HepG2 (cell line): Measurements from ENCODE around the gene FKBP1B.

Experiments
- ASH2L ChIP-seq: fragments of 300-600, 200-600 bp; sonication (generic); IDR thresholded peaks from 2 replicates; pipeline ENCODE4 v1.7.0; 2017; ENCODE audit warnings: low read depth, mild to moderate bottlenecking, moderate library complexity, mixed read lengths, low read length; ENCODE audit not compliant: insufficient read length
- FOXP1 ChIP-seq, 2 experiments: fragments of 450-650 bp in 1 of 2; IDR thresholded peaks; 2 replicates each; pipeline ENCODE4 v1.6.1; 2017 to 2018; ENCODE audit warnings: antibody characterized with exemption in 1 of 2
- HBP1 ChIP-seq: IDR thresholded peaks from 2 replicates; pipeline ENCODE4 v1.6.1; 2016; ENCODE audit warnings: low read depth, control low read depth
- JUN ChIP-seq: sonication (generic); formaldehyde crosslinking; IDR thresholded peaks from 2 replicates; pipeline ENCODE4 v1.4.0; 2020; ENCODE audit warnings: mild to moderate bottlenecking, missing genetic modification reagents
- KMT2B ChIP-seq: IDR thresholded peaks from 2 replicates; pipeline ENCODE4 v1.6.1; 2016; ENCODE audit warnings: missing genetic modification reagents, missing compliant biosample characterization
- MXI1 ChIP-seq: IDR thresholded peaks from 3 replicates; pipeline ENCODE4 v1.6.1; 2012; ENCODE audit warnings: low read depth, low read length, inconsistent platforms, borderline replicate concordance
- RAD21 ChIP-seq: fragments of 450-650 bp; formaldehyde crosslinking; IDR thresholded peaks from 2 replicates; pipeline ENCODE4 v1.5.0; 2020; ENCODE audit warnings: mild to moderate bottlenecking
- SOX13 ChIP-seq, 3 experiments: fragments of 450-650 bp in 1 of 3; sonication (generic) in 1 of 3; formaldehyde crosslinking in 1 of 3; IDR thresholded peaks in 2 of 3; conservative IDR thresholded peaks in 1 of 3; 2 replicates each; pipeline versions ENCODE4 v1.5.0 to v1.6.1; 2016 to 2020; ENCODE audit warnings: antibody characterized with exemption in 1 of 3, mild to moderate bottlenecking in 1 of 3, missing compliant biosample characterization in 1 of 3, missing genetic modification reagents in 1 of 3, moderate library complexity in 1 of 3
- ZFP1 ChIP-seq: IDR thresholded peaks from 2 replicates; pipeline ENCODE4 v1.6.1; 2016
- ZHX2 ChIP-seq, 2 experiments: sonication (generic) in 1 of 2; formaldehyde crosslinking in 1 of 2; IDR thresholded peaks; 2 replicates each; pipeline versions ENCODE4 v1.6.1 to v1.9.0; 2014 to 2022; ENCODE audit warnings: antibody characterized with exemption in 1 of 2, borderline replicate concordance in 1 of 2, inconsistent platforms in 1 of 2, low read depth in 1 of 2, missing genetic modification reagents in 1 of 2
- ZNF577 ChIP-seq: sonication (generic); formaldehyde crosslinking; IDR thresholded peaks from 2 replicates; pipeline ENCODE4 v1.4.0; 2020; ENCODE audit warnings: mild to moderate bottlenecking, low read depth, missing genetic modification reagents, borderline replicate concordance
- TF ChIP-seq, protein P1 (sequence below): sonication (generic); formaldehyde crosslinking; IDR thresholded peaks from 2 replicates; pipeline ENCODE4 v1.8.1; 2023; ENCODE audit warnings: missing genetic modification reagents, mild to moderate bottlenecking, borderline replicate concordance

DNA sequence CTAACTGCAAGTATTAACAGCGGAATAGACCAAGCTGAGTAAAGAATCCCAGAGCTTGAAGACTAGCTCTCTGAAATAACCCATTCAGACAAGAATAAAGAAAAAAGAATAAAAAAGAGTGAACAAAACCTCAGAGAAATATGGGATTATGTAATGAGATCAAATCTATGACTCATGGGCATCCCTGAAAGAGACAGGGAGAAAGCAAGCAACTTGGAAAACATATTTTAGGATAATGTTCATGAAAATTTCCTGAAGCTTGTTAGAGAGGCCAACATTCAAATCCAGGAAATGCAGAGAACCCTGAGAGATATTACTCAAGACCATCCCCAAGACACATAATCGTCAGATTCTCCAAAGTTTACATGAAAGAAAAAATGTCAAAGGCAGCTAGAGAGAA is 56.3 kb downstream of the FKBP1B start:
- TF ChIP-seq SOX13 (IDR thresholded peaks at IDR 0.05): no peak
- no peak for TF ChIP-seq SOX13 (CRISPR knock-in tag; conservative IDR thresholded peaks at IDR 0.05 in 1 of 2, IDR thresholded peaks at IDR 0.05 in 1 of 2)
- TF ChIP-seq JUN (CRISPR knock-in tag): no peak
- TF ChIP-seq ZNF577 (CRISPR knock-in tag): no peak
- TF ChIP-seq, protein P1, sequence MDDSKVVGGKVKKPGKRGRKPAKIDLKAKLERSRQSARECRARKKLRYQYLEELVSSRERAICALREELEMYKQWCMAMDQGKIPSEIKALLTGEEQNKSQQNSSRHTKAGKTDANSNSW (CRISPR knock-in tag): no peak
- no peak for TF ChIP-seq RAD21 (CRISPR knock-in tag)
- no peak for TF ChIP-seq FOXP1 (IDR thresholded peaks at IDR 0.05)
- TF ChIP-seq FOXP1 (CRISPR knock-in tag; IDR thresholded peaks at IDR 0.05): no peak
- TF ChIP-seq ZHX2 (IDR thresholded peaks at IDR 0.05; ENCODE audit: low read depth): no peak
- no peak for TF ChIP-seq ZHX2 (CRISPR knock-in tag; IDR thresholded peaks at IDR 0.05; ENCODE audit: borderline replicate concordance)
- TF ChIP-seq HBP1: no peak
- TF ChIP-seq MXI1: no peak
- no peak for TF ChIP-seq ZFP1 (CRISPR knock-in tag)
- TF ChIP-seq KMT2B (CRISPR knock-in tag): no peak
- no peak for TF ChIP-seq ASH2L
